HG03039 (cell line): ENCODE data around the gene SLC6A3.
"Not testable (repeated sequence)": the region's sequence is repeated elsewhere in the genome, so short reads cannot be mapped to it uniquely, and the experiment has no call there.

Experiments
- ATAC-seq: cut with Tn5 transposase; IDR thresholded peaks from one replicate; pipeline ENCODE4 v1.9.1; 2021; ENCODE audit warnings: mild to moderate bottlenecking, moderate library complexity; ENCODE audit not compliant: unreplicated experiment

The SLC6A3 gene

GRCh38 chr5:1375871-1376810 lies 69.1 kb downstream of the SLC6A3 start:
- no peak for ATAC-seq

- ATAC-seq, result no peak
Observed at GRCh38 chr5:1374679-1375055, 70.6 kb downstream of the SLC6A3 start.

DNA sequence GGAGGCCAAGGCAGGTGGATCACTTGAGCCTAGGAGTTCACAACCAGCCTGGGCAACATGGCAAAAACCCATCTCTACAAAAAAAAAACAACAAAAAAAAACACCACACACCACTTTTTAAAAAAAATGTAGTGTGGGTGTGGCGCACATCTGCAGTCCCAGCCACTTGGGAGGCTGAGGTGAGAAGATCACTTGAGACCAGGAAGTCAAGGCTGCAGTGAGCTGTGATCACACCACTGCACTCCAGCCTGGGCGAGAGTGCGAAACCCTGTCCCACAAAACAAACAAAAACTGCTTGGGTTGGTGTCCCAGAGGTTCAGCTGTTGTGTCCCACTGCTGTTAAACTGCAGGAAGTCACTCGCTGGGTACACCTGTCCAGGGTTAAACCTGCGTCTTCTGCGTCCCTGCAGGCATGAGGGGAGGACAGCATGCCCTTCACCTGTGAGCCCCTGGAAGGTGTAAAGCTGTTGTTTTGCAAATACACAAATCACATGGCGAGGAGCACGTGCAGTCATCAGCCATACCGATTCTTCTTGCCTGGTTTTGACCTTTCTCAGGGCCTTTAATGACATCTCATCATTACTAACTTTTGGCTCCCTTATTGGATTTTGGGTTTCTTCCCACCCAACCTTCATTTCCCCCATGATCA lies 71.1 kb downstream of the SLC6A3 start:
- ATAC-seq, result no peak

- ATAC-seq, result not testable (repeated sequence)
Observed at GRCh38 chr5:1371972-1372342, 73.3 kb downstream of the SLC6A3 start.

GRCh38 chr5:1371218-1371971 lies 73.8 kb downstream of the SLC6A3 start:
- ATAC-seq, result no peak

- no peak for ATAC-seq
Observed at GRCh38 chr5:1370006-1370405, 75.2 kb downstream of the SLC6A3 start.

DNA sequence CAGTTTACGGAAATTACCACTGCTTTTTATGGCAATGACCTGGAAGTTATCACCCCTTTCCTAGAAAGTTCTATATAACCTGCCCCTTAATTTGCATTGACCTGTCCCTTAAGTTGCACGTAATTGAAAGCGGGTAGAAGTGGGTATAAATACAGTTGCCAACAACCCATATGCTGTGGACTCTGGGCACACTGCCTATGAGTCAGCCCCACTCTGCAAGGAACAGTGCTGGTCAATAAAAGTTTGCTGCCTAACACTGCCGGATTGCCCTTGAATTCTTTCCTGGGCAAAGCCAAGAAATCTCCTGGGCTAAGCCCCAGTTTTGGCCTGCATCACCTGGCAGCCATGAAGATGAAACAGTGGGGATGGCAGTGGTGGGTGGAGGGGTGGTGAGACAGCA lies 76.5 kb downstream of the SLC6A3 start:
- no peak for ATAC-seq

DNA sequence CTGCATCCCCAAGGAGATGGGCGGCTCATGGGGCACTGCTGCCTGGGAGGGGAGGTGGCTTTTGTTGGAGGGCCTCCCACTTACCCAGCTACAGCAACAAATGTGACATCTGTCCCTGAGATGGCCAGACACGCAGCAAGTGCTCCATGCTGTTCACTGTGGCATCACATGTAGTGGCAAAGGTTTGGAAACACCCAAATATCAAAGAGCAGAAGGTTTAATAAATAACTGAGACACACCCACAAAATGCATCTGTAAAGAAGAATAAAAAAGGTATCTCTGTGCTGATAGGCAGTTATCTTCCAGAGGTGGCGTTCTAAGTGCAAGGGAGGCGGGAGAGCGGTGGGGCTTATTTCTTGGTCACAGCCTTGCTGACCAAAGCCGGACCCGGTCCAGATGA lies 77.0 kb downstream of the SLC6A3 start:
- ATAC-seq, result no peak

DNA sequence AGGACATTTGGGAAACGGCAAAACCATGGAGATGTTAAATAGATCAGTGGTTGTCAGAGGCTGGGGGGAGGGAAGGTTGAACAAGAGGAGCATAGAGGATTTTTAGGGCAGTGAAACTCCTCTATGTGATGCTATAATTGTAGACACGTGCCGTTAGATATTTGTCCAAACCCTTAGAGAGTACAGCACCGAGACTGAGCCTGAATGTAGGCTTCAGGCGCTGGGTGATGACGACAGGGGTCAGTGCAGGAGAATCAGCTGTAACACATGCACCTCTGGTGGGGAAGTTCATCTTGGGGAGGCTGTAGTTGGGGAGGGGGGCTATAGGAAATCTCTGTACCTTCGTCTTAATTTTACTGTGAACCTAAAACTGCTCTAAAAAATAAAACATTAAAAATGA lies 78.1 kb downstream of the SLC6A3 start:
- ATAC-seq, result no peak

DNA sequence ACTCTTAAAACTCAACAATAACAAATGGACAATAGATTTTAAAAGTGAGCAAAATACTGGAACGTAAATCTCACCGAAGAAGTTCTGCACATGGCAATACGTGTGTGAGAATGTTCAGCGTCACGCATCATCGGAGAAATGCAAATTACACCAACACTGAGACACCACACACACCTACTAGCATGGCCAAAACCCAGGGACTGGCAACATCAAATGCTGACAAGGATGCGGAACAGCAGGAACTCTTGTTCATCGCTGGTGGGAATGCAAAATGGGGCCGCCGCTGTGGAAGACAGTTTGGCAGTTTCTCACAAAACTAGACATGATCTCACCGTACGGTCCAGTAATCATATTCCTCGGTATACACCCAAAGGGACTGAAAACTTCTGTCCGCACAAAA lies 78.7 kb downstream of the SLC6A3 start:
- no peak for ATAC-seq

GRCh38 chr5:1364211-1364610 lies 81.0 kb downstream of the SLC6A3 start:
- ATAC-seq, result no peak

- no peak for ATAC-seq
Observed at GRCh38 chr5:1363581-1363980, 81.7 kb downstream of the SLC6A3 start.

DNA sequence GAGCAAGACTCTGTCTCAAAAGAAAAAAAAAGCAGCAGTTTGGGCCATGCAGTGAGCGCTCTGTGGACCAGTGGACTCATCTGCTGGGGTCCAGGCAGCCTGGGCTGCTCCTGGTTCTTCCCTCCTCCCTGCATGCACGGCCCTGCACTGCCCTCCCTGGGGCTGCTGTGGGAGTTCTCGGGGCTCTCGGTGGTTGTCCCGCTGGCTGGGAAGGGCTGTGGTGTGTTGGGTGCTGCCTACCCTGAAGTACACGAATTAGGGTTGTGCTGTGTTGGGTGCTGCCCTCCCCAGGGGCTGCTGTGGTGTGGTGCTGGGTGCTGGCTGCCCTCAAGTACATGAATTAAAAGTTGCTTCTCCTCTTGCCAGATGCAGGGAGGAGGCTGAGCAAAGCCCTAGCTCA lies 82.1 kb downstream of the SLC6A3 start:
- ATAC-seq, result no peak

- no peak for ATAC-seq
Observed at GRCh38 chr5:1362242-1363015, 82.8 kb downstream of the SLC6A3 start.

GRCh38 chr5:1360861-1361260 lies 84.4 kb downstream of the SLC6A3 start:
- ATAC-seq, result no peak

- ATAC-seq, result not testable (repeated sequence)
Observed at GRCh38 chr5:1360367-1360766, 84.9 kb downstream of the SLC6A3 start.

- no peak for ATAC-seq
Observed at GRCh38 chr5:1359713-1360112, 85.5 kb downstream of the SLC6A3 start.

- no peak for ATAC-seq
Observed at GRCh38 chr5:1359031-1359645, 86.1 kb downstream of the SLC6A3 start.

GRCh38 chr5:1358726-1359025 lies 86.6 kb downstream of the SLC6A3 start:
- no peak for ATAC-seq

DNA sequence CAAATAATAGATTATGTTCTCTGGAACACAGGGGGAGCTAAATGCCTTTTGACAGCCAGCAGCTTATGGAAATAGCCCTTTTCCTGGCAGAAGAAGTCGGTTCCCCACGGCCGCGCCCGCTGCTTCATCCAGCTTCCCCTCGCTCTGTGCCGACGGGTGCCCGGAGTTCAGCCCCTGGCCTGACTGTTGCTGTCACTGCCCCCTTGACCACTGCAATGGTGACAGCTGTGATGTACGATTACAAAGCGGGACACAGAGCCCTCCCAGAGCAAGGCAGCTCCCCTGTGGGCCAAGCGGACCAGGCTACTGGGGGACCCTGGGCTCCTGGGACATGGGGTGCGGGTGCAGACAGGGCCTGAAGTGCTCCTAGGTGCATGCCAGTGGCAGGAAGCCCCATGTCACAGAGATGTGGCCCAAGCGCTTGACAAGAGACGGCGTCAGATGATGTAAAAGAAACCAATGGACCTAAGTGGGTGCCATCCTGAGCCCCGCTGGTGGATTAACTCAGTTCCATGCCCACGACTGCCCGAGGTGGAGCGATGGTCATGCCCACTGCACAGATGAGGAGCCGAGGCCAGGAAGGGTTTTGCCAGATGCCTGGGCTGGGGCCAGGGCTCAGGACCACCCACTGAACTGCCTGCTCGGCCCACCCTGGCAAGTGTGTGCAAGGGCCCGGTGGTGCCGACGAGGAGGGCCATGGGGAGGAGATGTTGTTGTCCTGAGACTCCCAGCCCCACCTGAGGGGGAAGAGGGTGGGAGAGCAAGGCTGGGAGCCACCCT lies 87.1 kb downstream of the SLC6A3 start:
- no peak for ATAC-seq
